ES-I3 (cell line): Measurements from ENCODE around the gene SLC22A23.

Experiments used
- H3K36me3 ChIP-seq: 2 replicates; pipeline ENCODE4 v1.6.1; 2013; ENCODE audit warnings: mild to moderate bottlenecking, low read length, control low read depth, moderate library complexity; ENCODE audit not compliant: insufficient read depth
- H3K4me1 ChIP-seq: 2 replicates; pipeline ENCODE4 v1.6.1; 2013; ENCODE audit warnings: mild to moderate bottlenecking, control low read depth, low read length; ENCODE audit not compliant: insufficient read depth
- H3K9ac ChIP-seq: 2 replicates; pipeline ENCODE4 v1.6.1; 2013; ENCODE audit warnings: low read depth, mild to moderate bottlenecking, low read length, moderate library complexity
- H3K9me3 ChIP-seq: 2 replicates; pipeline ENCODE4 v1.6.1; 2013; ENCODE audit warnings: mild to moderate bottlenecking, low read length, moderate library complexity; ENCODE audit not compliant: control insufficient read depth, insufficient read depth

SLC22A23 gene

GRCh38 chr6:3294921-3295871 lies 161.7 kb downstream of the SLC22A23 start:
- Histone ChIP-seq H3K9me3 (no peaks in the 10 kb centered on the region), H3K36me3 (no peaks in the 10 kb centered on the region; the same call in 1 of the 2 replicates), H3K9ac (no peak overlapping the region), H3K4me1 (no peaks in the 10 kb centered on the region)

GRCh38 chr6:3294396-3294795 lies 162.5 kb downstream of the SLC22A23 start:
- Histone ChIP-seq H3K9me3 (no peaks in the 10 kb centered on the region), H3K4me1 (no peaks in the 10 kb centered on the region), H3K9ac (no peak overlapping the region), H3K36me3 (no peaks in the 10 kb centered on the region; the same call in 1 of the 2 replicates)

- no peaks in the 10 kb centered on the region for H3K9me3 ChIP-seq
- H3K9ac ChIP-seq, result no peak overlapping the region
- no peaks in the 10 kb centered on the region for H3K4me1 ChIP-seq
- H3K36me3 ChIP-seq, result no peaks in the 10 kb centered on the region; the same call in 1 of the 2 replicates
Measured at GRCh38 chr6:3293271-3294155, 163.3 kb downstream of the SLC22A23 start.

- no peaks in the 10 kb centered on the region for H3K4me1 ChIP-seq
- no peaks in the 10 kb centered on the region; the same call in 1 of the 2 replicates for H3K36me3 ChIP-seq
Measured at GRCh38 chr6:3292431-3293197, 164.2 kb downstream of the SLC22A23 start.

GRCh38 chr6:3291987-3292386 lies 164.9 kb downstream of the SLC22A23 start:
- Histone ChIP-seq H3K9me3 (no peaks in the 10 kb centered on the region), H3K4me1 (no peaks in the 10 kb centered on the region), H3K36me3 (no peaks in the 10 kb centered on the region; the same call in 1 of the 2 replicates), H3K9ac (no peak overlapping the region)

More at GRCh38 chr6:3292431-3293197, 164.2 kb downstream of the SLC22A23 start:
- no peak overlapping the region for H3K9ac ChIP-seq
- H3K9me3 ChIP-seq, result no peaks in the 10 kb centered on the region

GRCh38 chr6:3291346-3291745 lies 165.5 kb downstream of the SLC22A23 start:
- Histone ChIP-seq H3K9me3 (no peaks in the 10 kb centered on the region), H3K9ac (no peak overlapping the region), H3K36me3 (no peaks in the 10 kb centered on the region; the same call in 1 of the 2 replicates), H3K4me1 (no peaks in the 10 kb centered on the region)

- Histone ChIP-seq H3K4me1 (no peaks in the 10 kb centered on the region), H3K9ac (no peak overlapping the region), H3K9me3 (no peaks in the 10 kb centered on the region), H3K36me3 (no peaks in the 10 kb centered on the region; the same call in 1 of the 2 replicates)
Measured at GRCh38 chr6:3290931-3291211, 166.0 kb downstream of the SLC22A23 start.

GRCh38 chr6:3290149-3290930 lies 166.5 kb downstream of the SLC22A23 start:
- H3K36me3 ChIP-seq, result no peaks in the 10 kb centered on the region; the same call in 1 of the 2 replicates
- H3K4me1 ChIP-seq, result no peaks in the 10 kb centered on the region
- no peak overlapping the region for H3K9ac ChIP-seq
- no peaks in the 10 kb centered on the region for H3K9me3 ChIP-seq

- no peaks in the 10 kb centered on the region for H3K9me3 ChIP-seq
- H3K36me3 ChIP-seq, result no peaks in the 10 kb centered on the region; the same call in 1 of the 2 replicates
- H3K9ac ChIP-seq, result no peak overlapping the region
- no peaks in the 10 kb centered on the region for H3K4me1 ChIP-seq
Measured at GRCh38 chr6:3289664-3290055, 167.2 kb downstream of the SLC22A23 start.

GRCh38 chr6:3288711-3289663 lies 167.9 kb downstream of the SLC22A23 start:
- no peaks in the 10 kb centered on the region for H3K9me3 ChIP-seq
- no peak overlapping the region for H3K9ac ChIP-seq
- H3K4me1 ChIP-seq, result no peaks in the 10 kb centered on the region
- no peaks in the 10 kb centered on the region; the same call in 1 of the 2 replicates for H3K36me3 ChIP-seq

- Histone ChIP-seq H3K9me3 (no peaks in the 10 kb centered on the region), H3K4me1 (no peaks in the 10 kb centered on the region), H3K9ac (no peak overlapping the region), H3K36me3 (no peaks in the 10 kb centered on the region; the same call in 1 of the 2 replicates)
Measured at GRCh38 chr6:3287976-3288707, 168.7 kb downstream of the SLC22A23 start.

- Histone ChIP-seq H3K4me1 (peaks cover 5% of the 10 kb centered on the region), H3K36me3 (no peaks in the 10 kb centered on the region; the same call in 1 of the 2 replicates), H3K9me3 (no peaks in the 10 kb centered on the region), H3K9ac (no peak overlapping the region)
Measured at GRCh38 chr6:3287308-3287707, 169.5 kb downstream of the SLC22A23 start.
